Esophagus muscularis mucosa (tissue), 4 donors: ENCODE measurements around the gene ARMC9. TPM values are rescaled to one million over a fixed set of nuclear protein-coding genes. Genes with fewer than 3 reads are reported as not detected.

ENCODE experiments used
- DNase-seq: peaks from one replicate; pipeline ENCODE4 v3.0.0-alpha.2; 2017; ENCODE audit errors: extremely low spot score
- H3K27ac ChIP-seq, 4 donors: fragments of 200-600 bp; sonication (generic); replicated peaks in 1 of 4; 1 replicate in 3 of 4; 2 replicates in 1 of 4; pipeline ENCODE4 v1.5.1; 2016 to 2019; ENCODE audit warnings: mild to moderate bottlenecking in 1 of 4
- H3K27me3 ChIP-seq, 4 donors: fragments of 200-600 bp; sonication (generic); one replicate each; pipeline versions ENCODE4 v1.5.1 to v1.6.0; 2016 to 2019
- H3K36me3 ChIP-seq, 4 donors: fragments of 200-600 bp; sonication (generic); one replicate each; pipeline ENCODE4 v1.5.1; 2016 to 2019
- H3K4me1 ChIP-seq, 4 donors: fragments of 200-600 bp; sonication (generic); one replicate each; pipeline ENCODE4 v1.5.1; 2016 to 2019
- H3K4me3 ChIP-seq, 4 donors: fragments of 200-600 bp; sonication (generic); 1 replicate in 2 of 4; 2 replicates in 2 of 4; pipeline ENCODE4 v1.5.1; 2016 to 2019; ENCODE audit warnings: mild to moderate bottlenecking in 4 of 4, moderate library complexity in 1 of 4
- H3K9me3 ChIP-seq, 4 donors: fragments of 200-600 bp; sonication (generic); 1 replicate in 3 of 4; 2 replicates in 1 of 4; pipeline ENCODE4 v1.5.1; 2016 to 2019
- CTCF ChIP-seq, 3 experiments: fragments of 200-600 bp in 2 of 3; fragments of 450-650 bp in 1 of 3; sonication (generic) in 2 of 3; IDR thresholded peaks; one replicate each; pipeline ENCODE4 v1.5.1; 2017 to 2019; ENCODE audit warnings: antibody characterized with exemption in 3 of 3, mild to moderate bottlenecking in 2 of 3, moderate library complexity in 1 of 3
- EP300 ChIP-seq: sonication (generic); formaldehyde crosslinking; IDR thresholded peaks from one replicate; pipeline ENCODE4 v1.6.1; 2017; ENCODE audit warnings: antibody characterized with exemption
- POLR2A ChIP-seq: fragments of 450-650 bp; IDR thresholded peaks from one replicate; pipeline ENCODE4 v1.6.1; 2017; ENCODE audit warnings: antibody characterized with exemption, moderate library complexity, mild to moderate bottlenecking, low read depth
- POLR2AphosphoS5 ChIP-seq, 2 donors: sonication (generic); formaldehyde crosslinking; IDR thresholded peaks; one replicate each; pipeline ENCODE4 v1.6.1; 2017; ENCODE audit warnings: antibody characterized with exemption in 2 of 2
- WGBS: methylation state at CpG from one replicate; pipeline ENCODE4 v1.1.5; 2018; 5-methylcytosine and 5-hydroxymethylcytosine counted together
- intact Hi-C: fragments of 100-400 bp; cut with DNase I; formaldehyde crosslinking; loops from one replicate; pipeline ENCODE4 v1.15.1; 2023
- total RNA-seq, 4 donors: library from RNA; depleted of rRNA; stranded (reverse); fragments of >200 nt; gene quantifications; one replicate each; pipeline versions ENCODE4 v1.1.0 to v1.2.1, GENCODE V29; 2016

ARMC9 gene
- total RNA-seq, 4 donors from 2014 or later = 119 to 262 (median 152) TPM

GRCh38 chr2:231243866-231244265, 45.4 kb downstream of the ARMC9 start:
- WGBS = 84% methylated on average over 7 of the region's 7 CpGs
- peaks cover 0 to 6% (median 0%) of the 10 kb centered on the region in 4 donors for H3K4me1 ChIP-seq
- no peaks in the 10 kb centered on the region for H3K9me3 ChIP-seq
- intact Hi-C loops = no loop called here
- TF ChIP-seq EP300 = no peak
- no peak for TF ChIP-seq POLR2AphosphoS5 (IDR thresholded peaks at IDR 0.05)
- no peak for TF ChIP-seq POLR2A
- TF ChIP-seq CTCF (IDR thresholded peaks at IDR 0.05) = no peak
- peaks cover 0 to 96% (median 53%) of the 10 kb centered on the region in 4 donors for H3K36me3 ChIP-seq
- no peak overlapping the region for H3K27ac ChIP-seq
- no peak for DNase-seq
- H3K27me3 ChIP-seq = no peaks in the 10 kb centered on the region
- no peak overlapping the region for H3K4me3 ChIP-seq

- peaks cover 0 to 96% (median 52%) of the 10 kb centered on the region in 4 donors for H3K36me3 ChIP-seq
- 87% methylated on average over 12 of the region's 15 CpGs for WGBS
Observed at GRCh38 chr2:231244382-231245248, 46.2 kb downstream of the ARMC9 start.

GRCh38 chr2:231245249-231246094, 47.0 kb downstream of the ARMC9 start:
- Histone ChIP-seq H3K27ac (no peak overlapping the region), H3K27me3 (no peaks in the 10 kb centered on the region), H3K9me3 (no peaks in the 10 kb centered on the region), H3K4me1 (peaks cover 0 to 6% (median 0%) of the 10 kb centered on the region in 4 donors), H3K36me3 (peaks cover 0 to 96% (median 47%) of the 10 kb centered on the region in 4 donors), H3K4me3 (no peak overlapping the region)
- intact Hi-C loops = no loop called here
- WGBS = 83% methylated on average over 14 of the region's 14 CpGs
- no peak for DNase-seq
- no peak for TF ChIP-seq EP300

More at GRCh38 chr2:231244382-231245248, 46.2 kb downstream of the ARMC9 start:
- TF ChIP-seq POLR2AphosphoS5 (IDR thresholded peaks at IDR 0.05) = no peak
- no peak for TF ChIP-seq EP300
- no peak for TF ChIP-seq POLR2A
- TF ChIP-seq CTCF (IDR thresholded peaks at IDR 0.05) = no peak
- no peak for DNase-seq
- Histone ChIP-seq H3K9me3 (no peaks in the 10 kb centered on the region), H3K27ac (no peak overlapping the region), H3K4me1 (peaks cover 0 to 6% (median 0%) of the 10 kb centered on the region in 4 donors), H3K4me3 (no peak overlapping the region), H3K27me3 (no peaks in the 10 kb centered on the region)
- intact Hi-C loops = no loop called here

- no peaks in the 10 kb centered on the region for H3K9me3 ChIP-seq
- intact Hi-C loops = no loop called here
- TF ChIP-seq CTCF (IDR thresholded peaks at IDR 0.05) = no peak
- no peak for TF ChIP-seq EP300
- no peak for TF ChIP-seq POLR2A
- no peak for TF ChIP-seq POLR2AphosphoS5 (IDR thresholded peaks at IDR 0.05)
- H3K36me3 ChIP-seq = peaks cover 0 to 95% (median 45%) of the 10 kb centered on the region in 4 donors
- H3K4me1 ChIP-seq = peaks cover 0 to 5% (median 0%) of the 10 kb centered on the region in 4 donors
- no peaks in the 10 kb centered on the region for H3K27me3 ChIP-seq
- DNase-seq = no peak
- no peak overlapping the region for H3K4me3 ChIP-seq
- WGBS = 91% methylated on average over 7 of the region's 7 CpGs
- no peak overlapping the region for H3K27ac ChIP-seq
Observed at GRCh38 chr2:231246171-231246842, 47.9 kb downstream of the ARMC9 start.
